Type B pancreatic cell (in vitro differentiated cells): ENCODE measurements around the gene ENPP6. TPM values are rescaled to one million over a fixed set of nuclear protein-coding genes. Genes with fewer than 3 reads are reported as not detected.

Experiments
- DNase-seq: peaks from one replicate; pipeline ENCODE4 v3.0.0; 2021; ENCODE audit warnings: mixed read lengths; ENCODE audit not compliant: unreplicated experiment; ENCODE audit errors: extremely low spot score
- H3K27ac Mint-ChIP-seq: 2 replicates; pipeline ENCODE4 v1.8.0; 2021; ENCODE audit warnings: mild to moderate bottlenecking, mixed read lengths
- H3K27me3 Mint-ChIP-seq: 2 replicates; pipeline ENCODE4 v1.8.0; 2021; ENCODE audit warnings: mixed read lengths
- H3K36me3 Mint-ChIP-seq: 2 replicates; pipeline ENCODE4 v1.8.0; 2021; ENCODE audit warnings: mixed read lengths
- H3K4me1 Mint-ChIP-seq: one replicate; pipeline ENCODE4 v1.8.0; 2021; ENCODE audit warnings: mixed read lengths; ENCODE audit not compliant: unreplicated experiment
- H3K4me3 Mint-ChIP-seq: 2 replicates; pipeline ENCODE4 v1.8.0; 2021; ENCODE audit warnings: mild to moderate bottlenecking, mixed read lengths
- H3K9me3 Mint-ChIP-seq: 2 replicates; pipeline ENCODE4 v1.8.0; 2021; ENCODE audit warnings: mixed read lengths
- total RNA-seq: library from RNA; stranded (reverse); gene quantifications from 2 replicates; pipeline ENCODE4 v1.2.1, GENCODE V29; 2021; ENCODE audit warnings: low replicate concordance
- TF ChIP-seq, protein P1 (sequence below): fragments of 200-600 bp; sonication (generic); conservative IDR thresholded peaks from 2 replicates; pipeline ENCODE4 v1.5.0; 2021; ENCODE audit warnings: antibody characterized with exemption, mild to moderate bottlenecking

The ENPP6 gene
- total RNA-seq, 1 donor from 2014 or later: 0.51 TPM

- TF ChIP-seq, protein P1, sequence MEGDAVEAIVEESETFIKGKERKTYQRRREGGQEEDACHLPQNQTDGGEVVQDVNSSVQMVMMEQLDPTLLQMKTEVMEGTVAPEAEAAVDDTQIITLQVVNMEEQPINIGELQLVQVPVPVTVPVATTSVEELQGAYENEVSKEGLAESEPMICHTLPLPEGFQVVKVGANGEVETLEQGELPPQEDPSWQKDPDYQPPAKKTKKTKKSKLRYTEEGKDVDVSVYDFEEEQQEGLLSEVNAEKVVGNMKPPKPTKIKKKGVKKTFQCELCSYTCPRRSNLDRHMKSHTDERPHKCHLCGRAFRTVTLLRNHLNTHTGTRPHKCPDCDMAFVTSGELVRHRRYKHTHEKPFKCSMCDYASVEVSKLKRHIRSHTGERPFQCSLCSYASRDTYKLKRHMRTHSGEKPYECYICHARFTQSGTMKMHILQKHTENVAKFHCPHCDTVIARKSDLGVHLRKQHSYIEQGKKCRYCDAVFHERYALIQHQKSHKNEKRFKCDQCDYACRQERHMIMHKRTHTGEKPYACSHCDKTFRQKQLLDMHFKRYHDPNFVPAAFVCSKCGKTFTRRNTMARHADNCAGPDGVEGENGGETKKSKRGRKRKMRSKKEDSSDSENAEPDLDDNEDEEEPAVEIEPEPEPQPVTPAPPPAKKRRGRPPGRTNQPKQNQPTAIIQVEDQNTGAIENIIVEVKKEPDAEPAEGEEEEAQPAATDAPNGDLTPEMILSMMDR: no peak
- Mint-ChIP-seq H3K36me3 (no peaks in the 10 kb centered on the region), H3K27me3 (peaks cover 7% of the 10 kb centered on the region), H3K9me3 (no peaks in the 10 kb centered on the region), H3K4me1 (peaks cover 5% of the 10 kb centered on the region), H3K4me3 (no peak overlapping the region), H3K27ac (no peak overlapping the region)
- no peak for DNase-seq
These were observed 45.2 kb upstream of the ENPP6 start for GRCh38 chr4:184262901-184263300.

- H3K9me3 Mint-ChIP-seq: no peaks in the 10 kb centered on the region
- no peaks in the 10 kb centered on the region for H3K36me3 Mint-ChIP-seq
- TF ChIP-seq, protein P1: no peak
- no peak for DNase-seq
- H3K4me1 Mint-ChIP-seq: peaks cover 5% of the 10 kb centered on the region
- H3K4me3 Mint-ChIP-seq: no peak overlapping the region
- H3K27me3 Mint-ChIP-seq: peaks cover 4% of the 10 kb centered on the region
- no peak overlapping the region for H3K27ac Mint-ChIP-seq
These were observed 43.6 kb upstream of the ENPP6 start for GRCh38 chr4:184261246-184261645.

- TF ChIP-seq, protein P1: no peak
- peaks cover 5% of the 10 kb centered on the region for H3K4me1 Mint-ChIP-seq
- H3K27ac Mint-ChIP-seq: no peak overlapping the region
- no peaks in the 10 kb centered on the region for H3K9me3 Mint-ChIP-seq
- DNase-seq: no peak
- no peak overlapping the region for H3K4me3 Mint-ChIP-seq
- H3K36me3 Mint-ChIP-seq: no peaks in the 10 kb centered on the region
- H3K27me3 Mint-ChIP-seq: peaks cover 4% of the 10 kb centered on the region
These were observed 42.2 kb upstream of the ENPP6 start for GRCh38 chr4:184259866-184260265.

DNA sequence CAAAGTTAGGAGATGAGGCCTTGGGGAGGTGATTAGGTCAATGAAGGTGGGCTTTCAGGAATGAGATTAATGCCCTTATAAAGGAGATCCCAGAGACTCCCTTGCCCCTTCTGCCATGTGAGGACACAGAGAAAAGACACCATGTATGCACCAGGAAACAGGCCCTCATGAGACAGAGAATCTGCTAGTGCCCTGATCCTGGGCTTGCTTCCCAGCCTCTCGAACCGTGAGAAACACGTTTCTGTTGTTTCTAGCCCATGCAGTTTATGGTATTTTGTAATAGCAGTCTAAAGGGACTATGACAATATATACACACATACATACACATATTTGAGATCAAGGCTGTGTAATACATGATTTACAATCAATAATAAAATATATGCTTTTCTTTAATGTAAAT lies 41.4 kb upstream of the ENPP6 start:
- TF ChIP-seq, protein P1: no peak
- H3K4me1 Mint-ChIP-seq: peaks cover 2% of the 10 kb centered on the region
- no peak overlapping the region for H3K27ac Mint-ChIP-seq
- no peaks in the 10 kb centered on the region for H3K9me3 Mint-ChIP-seq
- H3K27me3 Mint-ChIP-seq: peaks cover 2% of the 10 kb centered on the region
- no peak for DNase-seq
- no peaks in the 10 kb centered on the region for H3K36me3 Mint-ChIP-seq
- H3K4me3 Mint-ChIP-seq: no peak overlapping the region

GRCh38 chr4:184255871-184256642 lies 38.4 kb upstream of the ENPP6 start:
- Mint-ChIP-seq H3K9me3 (peaks cover 9% of the 10 kb centered on the region), H3K27me3 (no peaks in the 10 kb centered on the region), H3K4me3 (no peak overlapping the region), H3K27ac (no peak overlapping the region), H3K36me3 (no peaks in the 10 kb centered on the region), H3K4me1 (no peaks in the 10 kb centered on the region)
- DNase-seq: no peak
- TF ChIP-seq, protein P1: no peak
